PC-3 (cell line): ENCODE measurements around the gene BEND3.

ENCODE experiments used
- EZH2phosphoT487 ChIP-seq: fragments of 300-600 bp; sonication (generic); IDR thresholded peaks from 2 replicates; pipeline ENCODE4 v1.6.1; 2018; ENCODE audit warnings: mild to moderate bottlenecking, antibody characterized with exemption, low read length, borderline replicate concordance
- TF ChIP-seq, protein P1 (sequence below): fragments of 300-600 bp; sonication (generic); conservative IDR thresholded peaks from 2 replicates; pipeline ENCODE4 v1.5.1; 2017; ENCODE audit warnings: antibody characterized with exemption, low read depth, mild to moderate bottlenecking, low read length

DNA sequence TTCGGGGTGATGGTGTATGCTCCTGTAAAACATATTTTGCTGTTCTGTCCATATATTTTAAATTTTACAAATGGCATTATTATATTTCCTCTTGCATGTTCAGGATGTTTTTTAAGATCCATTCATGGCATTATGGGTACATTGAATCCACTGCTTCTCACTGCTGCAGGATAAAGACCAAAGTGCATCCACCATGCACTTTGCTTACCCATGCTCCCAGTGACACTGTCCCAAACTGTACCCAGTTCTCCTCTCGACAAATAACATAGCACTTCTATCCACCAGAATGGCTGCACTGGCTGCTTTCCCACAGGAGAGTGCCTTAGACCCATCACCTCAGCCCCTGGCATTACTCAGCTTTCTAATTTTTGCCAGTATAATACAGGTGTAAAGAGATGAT, 57.6 kb downstream of the BEND3 start:
- no peak for TF ChIP-seq EZH2phosphoT487
- TF ChIP-seq, protein P1, sequence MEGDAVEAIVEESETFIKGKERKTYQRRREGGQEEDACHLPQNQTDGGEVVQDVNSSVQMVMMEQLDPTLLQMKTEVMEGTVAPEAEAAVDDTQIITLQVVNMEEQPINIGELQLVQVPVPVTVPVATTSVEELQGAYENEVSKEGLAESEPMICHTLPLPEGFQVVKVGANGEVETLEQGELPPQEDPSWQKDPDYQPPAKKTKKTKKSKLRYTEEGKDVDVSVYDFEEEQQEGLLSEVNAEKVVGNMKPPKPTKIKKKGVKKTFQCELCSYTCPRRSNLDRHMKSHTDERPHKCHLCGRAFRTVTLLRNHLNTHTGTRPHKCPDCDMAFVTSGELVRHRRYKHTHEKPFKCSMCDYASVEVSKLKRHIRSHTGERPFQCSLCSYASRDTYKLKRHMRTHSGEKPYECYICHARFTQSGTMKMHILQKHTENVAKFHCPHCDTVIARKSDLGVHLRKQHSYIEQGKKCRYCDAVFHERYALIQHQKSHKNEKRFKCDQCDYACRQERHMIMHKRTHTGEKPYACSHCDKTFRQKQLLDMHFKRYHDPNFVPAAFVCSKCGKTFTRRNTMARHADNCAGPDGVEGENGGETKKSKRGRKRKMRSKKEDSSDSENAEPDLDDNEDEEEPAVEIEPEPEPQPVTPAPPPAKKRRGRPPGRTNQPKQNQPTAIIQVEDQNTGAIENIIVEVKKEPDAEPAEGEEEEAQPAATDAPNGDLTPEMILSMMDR = no peak
